GM12891 (cell line): ENCODE results near the gene SLC35E2B.

Experiments used
- DNase-seq: peaks from one replicate; pipeline ENCODE4 v3.0.0; 2011; ENCODE audit warnings: low spot score; ENCODE audit not compliant: insufficient read length
- FAIRE-seq: peaks from 2 replicates; lab custom pipeline; 2011; peaks lifted over from hg19 to GRCh38; lab: Jason Lieb, UNC
- PAX5 ChIP-seq: IDR thresholded peaks from 2 replicates; pipeline ENCODE4 v1.6.1; 2011; ENCODE audit warnings: low read length, moderate library complexity, mild to moderate bottlenecking; ENCODE audit not compliant: insufficient read depth, severe bottlenecking
- POLR2A ChIP-seq: IDR thresholded peaks from 2 replicates; pipeline ENCODE4 v1.6.1; 2011; ENCODE audit warnings: low read depth, low read length, control low read depth
- POLR2AphosphoS5 ChIP-seq: IDR thresholded peaks from 2 replicates; pipeline ENCODE4 v1.6.1; 2011; ENCODE audit warnings: low read depth, low read length, control low read depth
- POU2F2 ChIP-seq: IDR thresholded peaks from 2 replicates; pipeline ENCODE4 v1.6.1; 2011; ENCODE audit warnings: low read depth, mild to moderate bottlenecking, control low read depth, low read length, moderate library complexity
- SPI1 ChIP-seq: IDR thresholded peaks from 2 replicates; pipeline ENCODE4 v1.6.1; 2011; ENCODE audit warnings: low read depth, low read length, control low read depth
- TAF1 ChIP-seq: IDR thresholded peaks from 2 replicates; pipeline ENCODE4 v1.6.1; 2011; ENCODE audit warnings: low read depth, low read length, control low read depth

Gene SLC35E2B

GRCh38 chr1:1626207-1627141 is 66.1 kb downstream of the SLC35E2B start:
- TF ChIP-seq TAF1 (no peak), SPI1 (no peak), POLR2AphosphoS5 (no peak), PAX5 (no peak), POU2F2 (no peak), POLR2A (no peak)
- no peak for FAIRE-seq
- DNase-seq: no peak

DNA sequence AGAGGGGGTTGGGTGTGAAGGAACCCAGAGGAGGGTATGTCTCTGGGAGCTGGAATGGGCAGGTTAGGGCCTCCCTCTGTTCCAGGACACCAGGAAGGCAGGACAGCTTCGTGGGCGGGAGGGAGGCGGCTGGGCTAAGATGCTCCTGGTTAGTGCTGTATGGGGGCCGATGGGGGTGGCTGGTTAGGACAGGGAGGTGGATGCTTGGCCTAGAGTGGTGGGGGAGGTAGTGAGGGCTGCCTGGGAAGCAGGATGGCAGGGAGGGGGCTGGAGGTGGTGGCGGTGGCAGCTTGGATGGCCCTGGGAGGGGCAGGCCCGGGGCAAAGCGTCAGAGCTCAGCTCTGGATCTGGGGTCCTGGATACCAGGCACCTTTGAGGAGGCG is 66.8 kb downstream of the SLC35E2B start:
- DNase-seq (no peak), FAIRE-seq (no peak)
- TF ChIP-seq POLR2A (no peak), SPI1 (no peak), POU2F2 (no peak), TAF1 (no peak), PAX5 (no peak), POLR2AphosphoS5 (no peak)

DNA sequence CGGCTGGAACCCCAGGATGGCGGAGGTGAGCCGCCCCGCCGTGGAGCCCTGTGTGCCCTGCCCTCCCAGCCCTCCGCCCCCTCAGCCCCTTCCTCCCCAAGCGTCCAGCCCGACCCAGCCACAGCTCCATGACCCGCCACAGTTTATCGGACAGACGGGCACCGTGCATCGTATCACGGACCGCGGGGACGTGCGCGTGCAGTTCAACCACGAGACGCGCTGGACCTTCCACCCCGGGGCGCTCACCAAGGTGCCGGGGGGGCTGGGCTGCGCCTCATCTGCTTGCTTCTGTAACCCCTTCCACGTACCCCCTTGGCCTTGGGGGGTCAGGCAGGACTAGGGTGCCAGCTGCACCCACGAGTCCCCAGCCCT is 67.2 kb downstream of the SLC35E2B start:
- no peak for FAIRE-seq
- TF ChIP-seq PAX5: no peak
- no peak for TF ChIP-seq POLR2A
- no peak for TF ChIP-seq SPI1
- no peak for DNase-seq

- FAIRE-seq (no peak), DNase-seq (no peak)
- TF ChIP-seq POLR2A: no peak
- no peak for TF ChIP-seq TAF1
- no peak for TF ChIP-seq PAX5
- no peak for TF ChIP-seq POU2F2
- no peak for TF ChIP-seq POLR2AphosphoS5
- TF ChIP-seq SPI1: no peak
These were observed 67.9 kb downstream of the SLC35E2B start for GRCh38 chr1:1624443-1625403.

- TF ChIP-seq POLR2AphosphoS5 (no peak), SPI1 (no peak), TAF1 (no peak), POU2F2 (no peak), PAX5 (no peak), POLR2A (no peak)
- no peak for FAIRE-seq
- DNase-seq: no peak
These were observed 68.8 kb downstream of the SLC35E2B start for GRCh38 chr1:1623631-1624442.

GRCh38 chr1:1623181-1623630 is 69.4 kb downstream of the SLC35E2B start:
- FAIRE-seq (no peak), DNase-seq (no peak)
- TF ChIP-seq POLR2A (no peak), POU2F2 (no peak), SPI1 (no peak), TAF1 (no peak), POLR2AphosphoS5 (no peak), PAX5 (no peak)

GRCh38 chr1:1622788-1623094 is 69.9 kb downstream of the SLC35E2B start:
- TF ChIP-seq POLR2AphosphoS5 (no peak), SPI1 (no peak), TAF1 (no peak), POU2F2 (no peak), PAX5 (no peak), POLR2A (no peak)
- FAIRE-seq (no peak), DNase-seq (no peak)

- DNase-seq (no peak), FAIRE-seq (no peak)
- TF ChIP-seq TAF1 (no peak), PAX5 (no peak), SPI1 (no peak)
These were observed 70.4 kb downstream of the SLC35E2B start for GRCh38 chr1:1622010-1622787.
